Suppressor macrophage (primary cell): ENCODE measurements around the gene GNB2.
"Not testable (repeated sequence)": the region's sequence is repeated elsewhere in the genome, so short reads cannot be mapped to it uniquely, and the experiment has no call there.

Experiments used
- DNase-seq, 4 experiments: peaks; one replicate each; pipeline ENCODE4 v3.0.0-alpha.2; 2020 to 2022
- total RNA-seq, 17 experiments: gene quantifications; one replicate each; lab custom pipeline; 2026; ENCODE audit warnings: mixed read lengths in 6 of 17, inconsistent platforms in 3 of 17; lab: John Stamatoyannopoulos, UW

The GNB2 gene
- 85.2 to 220 (median 141) reads per million in 17 experiments for total RNA-seq

- peak; percentile 99 to 100 (median 99) for DNase-seq
Measured at GRCh38 chr7:100673302-100673941, at the start of gene GNB2. Gene GNB2 (plus strand): TSS chr7:100673740. CDS start chr7:100676266, 2,526 bp downstream.

GRCh38 chr7:100623951-100624824 lies 49.4 kb upstream of the GNB2 start:
- DNase-seq = no peak

- no peak for DNase-seq
Measured at GRCh38 chr7:100626055-100626454, 47.5 kb upstream of the GNB2 start.

GRCh38 chr7:100626530-100627237 lies 46.9 kb upstream of the GNB2 start:
- DNase-seq = peak; percentile 67 to 86 (median 76)

GRCh38 chr7:100627238-100627549 lies 46.3 kb upstream of the GNB2 start:
- no peak for DNase-seq

GRCh38 chr7:100629117-100629716 lies 44.3 kb upstream of the GNB2 start:
- peak; percentile 47 to 75 (median 59) for DNase-seq

GRCh38 chr7:100630066-100630465 lies 43.5 kb upstream of the GNB2 start:
- no peak for DNase-seq

- peak; percentile 31 to 70 (median 50) for DNase-seq
Measured at GRCh38 chr7:100632951-100633717, 40.4 kb upstream of the GNB2 start.

GRCh38 chr7:100639995-100640516 lies 33.5 kb upstream of the GNB2 start:
- DNase-seq = no peak

- no peak for DNase-seq
Measured at GRCh38 chr7:100640517-100641440, 32.8 kb upstream of the GNB2 start.

- DNase-seq = no peak
Measured at GRCh38 chr7:100641463-100641859, 32.1 kb upstream of the GNB2 start, which contains the start of gene TFR2. Gene TFR2 (minus strand): TSS chr7:100641552. CDS start chr7:100641509, 43 bp downstream.

- no peak for DNase-seq
Measured at GRCh38 chr7:100641860-100642533, 31.5 kb upstream of the GNB2 start.

GRCh38 chr7:100642534-100642907 lies 31.0 kb upstream of the GNB2 start:
- no peak for DNase-seq

GRCh38 chr7:100649826-100650565 lies 23.5 kb upstream of the GNB2 start:
- DNase-seq = no peak

GRCh38 chr7:100654908-100655831 lies 18.4 kb upstream of the GNB2 start:
- no peak for DNase-seq

GRCh38 chr7:100655908-100656674 lies 17.4 kb upstream of the GNB2 start, which contains the start of gene ACTL6B:
Gene ACTL6B (minus strand): TSS chr7:100656448. CDS start chr7:100656354, 94 bp downstream.
- DNase-seq = peak; percentile 65 to 89 (median 73)

- DNase-seq = not testable (repeated sequence)
Measured at GRCh38 chr7:100662194-100662776, 11.3 kb upstream of the GNB2 start.
